Glutamatergic neuron (in vitro differentiated cells): ENCODE measurements around the gene MS4A4A. TPM values are rescaled to one million over a fixed set of nuclear protein-coding genes. Genes with fewer than 3 reads are reported as not detected.

Experiments used
- DNase-seq: peaks from one replicate; pipeline ENCODE4 v3.0.0; 2022
- H3K27ac Mint-ChIP-seq: one replicate; pipeline ENCODE4 v1.8.0; 2020; ENCODE audit warnings: mild to moderate bottlenecking, mixed read lengths, inconsistent platforms; ENCODE audit not compliant: unreplicated experiment
- H3K27me3 Mint-ChIP-seq: one replicate; pipeline ENCODE4 v1.8.0; 2020; ENCODE audit warnings: mild to moderate bottlenecking, moderate library complexity, mixed read lengths, inconsistent platforms; ENCODE audit not compliant: unreplicated experiment
- H3K36me3 Mint-ChIP-seq: one replicate; pipeline ENCODE4 v1.8.0; 2020; ENCODE audit warnings: mild to moderate bottlenecking, mixed read lengths, inconsistent platforms; ENCODE audit not compliant: unreplicated experiment
- H3K4me1 Mint-ChIP-seq: one replicate; pipeline ENCODE4 v1.8.0; 2020; ENCODE audit warnings: mild to moderate bottlenecking, low read depth, mixed read lengths, inconsistent platforms; ENCODE audit not compliant: unreplicated experiment
- H3K4me3 Mint-ChIP-seq: one replicate; pipeline ENCODE4 v1.8.0; 2020; ENCODE audit warnings: mild to moderate bottlenecking, mixed read lengths, inconsistent platforms; ENCODE audit not compliant: unreplicated experiment
- H3K9me3 Mint-ChIP-seq: one replicate; pipeline ENCODE4 v1.8.0; 2020; ENCODE audit warnings: mild to moderate bottlenecking, moderate library complexity, mixed read lengths, inconsistent platforms; ENCODE audit not compliant: unreplicated experiment
- CTCF ChIP-seq: fragments of 200-600 bp; sonication (generic); IDR thresholded peaks from one replicate; pipeline ENCODE4 v1.5.0; 2021; ENCODE audit not compliant: partially characterized antibody, unreplicated experiment
- total RNA-seq: library from RNA; stranded (reverse); fragmentation: NEBNext Ultra II Directional; extraction: Animal tissue kit (Norgen Biotek cat#: 25700); gene quantifications from one replicate; pipeline ENCODE4 v1.2.1, GENCODE V29; 2021; ENCODE audit not compliant: unreplicated experiment

Gene MS4A4A
- total RNA-seq, 1 donor from 2014 or later: not detected

GRCh38 chr11:60334005-60334620 is 53.6 kb downstream of the MS4A4A start:
- H3K4me3 Mint-ChIP-seq: no peak overlapping the region
- H3K27ac Mint-ChIP-seq: no peak overlapping the region
- H3K4me1 Mint-ChIP-seq: no peaks in the 10 kb centered on the region

GRCh38 chr11:60336767-60337391 is 56.4 kb downstream of the MS4A4A start:
- Mint-ChIP-seq H3K9me3 (no peaks in the 10 kb centered on the region), H3K27me3 (no peaks in the 10 kb centered on the region), H3K4me1 (no peaks in the 10 kb centered on the region)

More at GRCh38 chr11:60334005-60334620, 53.6 kb downstream of the MS4A4A start:
- Mint-ChIP-seq H3K27me3 (no peaks in the 10 kb centered on the region), H3K36me3 (no peaks in the 10 kb centered on the region), H3K9me3 (no peaks in the 10 kb centered on the region)
- peak; percentile 78 for DNase-seq
- TF ChIP-seq CTCF: peak; percentile 94

GRCh38 chr11:60338053-60338452 is 57.6 kb downstream of the MS4A4A start:
- TF ChIP-seq CTCF: no peak
- no peaks in the 10 kb centered on the region for H3K9me3 Mint-ChIP-seq
- DNase-seq: no peak
- H3K27ac Mint-ChIP-seq: no peak overlapping the region
- H3K27me3 Mint-ChIP-seq: no peaks in the 10 kb centered on the region
- no peaks in the 10 kb centered on the region for H3K4me1 Mint-ChIP-seq
- no peak overlapping the region for H3K4me3 Mint-ChIP-seq
- no peaks in the 10 kb centered on the region for H3K36me3 Mint-ChIP-seq

More at GRCh38 chr11:60336767-60337391, 56.4 kb downstream of the MS4A4A start:
- Mint-ChIP-seq H3K27ac (no peak overlapping the region), H3K4me3 (no peak overlapping the region), H3K36me3 (no peaks in the 10 kb centered on the region)
- no peak for DNase-seq
- TF ChIP-seq CTCF: no peak

GRCh38 chr11:60339356-60339755 is 58.9 kb downstream of the MS4A4A start:
- Mint-ChIP-seq H3K9me3 (no peaks in the 10 kb centered on the region), H3K27ac (no peak overlapping the region), H3K4me1 (no peaks in the 10 kb centered on the region), H3K36me3 (no peaks in the 10 kb centered on the region), H3K27me3 (no peaks in the 10 kb centered on the region), H3K4me3 (no peak overlapping the region)
- TF ChIP-seq CTCF: no peak
- no peak for DNase-seq

- peak; percentile 86 for TF ChIP-seq CTCF
- Mint-ChIP-seq H3K4me1 (no peaks in the 10 kb centered on the region), H3K9me3 (no peaks in the 10 kb centered on the region), H3K27ac (no peak overlapping the region), H3K36me3 (no peaks in the 10 kb centered on the region), H3K4me3 (no peak overlapping the region), H3K27me3 (no peaks in the 10 kb centered on the region)
- no peak for DNase-seq
Observed at GRCh38 chr11:60343094-60343704, 62.7 kb downstream of the MS4A4A start.
